CD4-positive, alpha-beta T cell treated with Interleukin-15 for 1 hour (primary cell): Measurements from ENCODE around the gene ALDH3B2.
A peak's percentile ranks its signal among the peaks of the same experiment; 100 is the strongest.
"Not testable (repeated sequence)": the region's sequence is repeated elsewhere in the genome, so short reads cannot be mapped to it uniquely, and the experiment has no call there.

Source experiments
- DNase-seq: peaks from one replicate; pipeline ENCODE4 v3.0.0-alpha.2; 2020

Gene ALDH3B2

DNA sequence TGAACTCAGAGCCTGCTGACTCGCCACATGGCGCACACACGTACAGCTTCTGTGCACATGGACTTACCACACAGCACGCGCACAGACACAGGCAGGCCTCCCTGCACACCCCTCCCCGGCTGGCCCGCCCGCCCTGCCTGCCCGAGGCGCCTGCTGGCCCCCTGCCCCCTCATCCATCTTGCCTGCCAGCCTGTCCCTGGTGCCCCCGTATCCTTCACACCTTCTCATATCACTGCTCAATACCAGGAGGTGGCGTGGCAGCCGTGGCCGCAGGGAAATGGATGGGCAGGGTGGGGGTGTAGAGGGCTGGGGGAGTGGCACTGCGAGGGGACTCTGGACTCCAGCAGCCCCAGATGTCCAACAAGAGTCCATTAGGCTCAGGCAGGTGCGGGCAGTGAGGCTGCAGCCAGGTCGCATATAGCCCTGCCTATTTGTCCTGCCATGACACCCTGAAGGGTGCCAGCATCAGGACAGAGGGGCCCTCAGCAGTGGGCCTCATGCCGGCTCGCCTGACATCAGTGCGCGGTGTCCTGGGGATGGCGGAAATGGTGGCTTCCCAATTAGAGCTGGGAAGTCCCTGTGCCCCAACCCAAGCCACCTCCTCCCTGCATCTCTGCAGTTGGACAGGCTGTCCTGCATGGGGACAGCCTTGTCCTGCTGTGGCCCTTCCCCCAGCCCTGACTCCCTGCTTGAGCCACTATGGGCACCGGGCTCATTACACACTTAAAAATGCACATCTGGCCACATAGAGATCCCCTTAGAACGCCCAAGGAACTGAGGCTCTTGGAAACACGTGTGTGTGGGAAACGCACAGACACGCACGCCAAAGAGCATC lies 32.9 kb downstream of the ALDH3B2 start:
- no peak for DNase-seq

- no peak for DNase-seq
Observed at GRCh38 chr11:67640758-67641337, 33.6 kb downstream of the ALDH3B2 start.

DNA sequence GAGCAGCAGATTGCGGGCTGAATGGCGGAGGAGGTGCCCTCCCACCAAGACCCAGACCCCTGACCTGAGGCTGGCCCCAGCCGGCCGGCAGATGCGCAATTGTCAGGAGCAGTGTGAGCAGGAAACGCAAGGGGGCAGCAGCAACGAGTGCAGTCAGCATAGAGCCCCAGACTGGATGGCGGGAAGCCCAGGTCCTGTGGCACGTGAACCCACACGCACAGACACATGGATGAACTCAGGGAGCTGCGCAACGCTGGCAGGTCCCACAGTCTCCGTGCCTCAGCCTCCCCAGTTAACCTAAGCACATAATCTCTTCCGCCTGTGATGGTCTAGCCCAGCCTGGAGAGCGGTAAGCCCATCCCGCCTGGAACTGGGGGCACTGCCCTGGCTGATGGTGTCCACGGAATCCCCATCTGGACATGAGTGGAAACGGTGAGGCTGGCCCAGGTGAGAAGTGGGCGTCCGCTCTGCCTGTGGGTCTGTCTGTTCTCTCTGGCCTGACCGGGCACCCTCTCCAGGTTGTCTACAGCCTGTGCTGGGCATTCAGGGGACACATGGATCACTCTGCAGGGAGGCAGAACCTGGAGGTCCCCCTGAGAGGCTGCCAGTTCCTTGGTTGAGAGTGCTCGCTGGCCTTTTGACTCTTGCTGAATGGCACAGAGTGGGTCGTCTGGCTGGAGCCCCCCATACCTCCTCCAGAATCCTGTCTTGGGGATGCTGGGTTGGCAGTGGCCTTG lies 34.2 kb downstream of the ALDH3B2 start:
- DNase-seq = peak; percentile 66

- DNase-seq = no peak
Observed at GRCh38 chr11:67639438-67639859, 35.0 kb downstream of the ALDH3B2 start, which contains the start of gene TBX10. TSS of gene TBX10 (minus strand) at chr11:67639763. CDS start at chr11:67639472, 291 bp downstream.

GRCh38 chr11:67638535-67639437 lies 35.6 kb downstream of the ALDH3B2 start:
- no peak for DNase-seq

GRCh38 chr11:67637441-67637840 lies 37.0 kb downstream of the ALDH3B2 start:
- DNase-seq = not testable (repeated sequence)

DNA sequence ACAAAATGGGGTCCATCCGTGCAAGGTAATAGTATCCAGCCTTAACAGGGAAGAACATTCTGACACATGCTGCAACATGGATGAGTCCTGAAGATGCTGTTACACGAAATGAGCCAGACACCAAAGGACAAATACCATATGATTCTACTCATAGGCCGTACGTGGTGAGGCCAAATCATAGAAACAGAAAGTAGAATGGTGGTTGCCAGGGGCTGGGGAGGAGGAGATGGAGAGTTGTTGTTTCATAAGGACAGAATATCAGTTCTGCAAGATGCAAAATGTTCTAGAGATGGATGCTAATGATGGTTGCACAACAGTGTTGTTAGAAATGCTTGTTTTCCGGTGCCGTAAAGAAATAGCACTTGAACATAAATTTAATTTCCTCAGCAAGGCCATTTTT lies 37.5 kb downstream of the ALDH3B2 start:
- DNase-seq = no peak

GRCh38 chr11:67635231-67635521 lies 39.2 kb downstream of the ALDH3B2 start:
- no peak for DNase-seq

DNA sequence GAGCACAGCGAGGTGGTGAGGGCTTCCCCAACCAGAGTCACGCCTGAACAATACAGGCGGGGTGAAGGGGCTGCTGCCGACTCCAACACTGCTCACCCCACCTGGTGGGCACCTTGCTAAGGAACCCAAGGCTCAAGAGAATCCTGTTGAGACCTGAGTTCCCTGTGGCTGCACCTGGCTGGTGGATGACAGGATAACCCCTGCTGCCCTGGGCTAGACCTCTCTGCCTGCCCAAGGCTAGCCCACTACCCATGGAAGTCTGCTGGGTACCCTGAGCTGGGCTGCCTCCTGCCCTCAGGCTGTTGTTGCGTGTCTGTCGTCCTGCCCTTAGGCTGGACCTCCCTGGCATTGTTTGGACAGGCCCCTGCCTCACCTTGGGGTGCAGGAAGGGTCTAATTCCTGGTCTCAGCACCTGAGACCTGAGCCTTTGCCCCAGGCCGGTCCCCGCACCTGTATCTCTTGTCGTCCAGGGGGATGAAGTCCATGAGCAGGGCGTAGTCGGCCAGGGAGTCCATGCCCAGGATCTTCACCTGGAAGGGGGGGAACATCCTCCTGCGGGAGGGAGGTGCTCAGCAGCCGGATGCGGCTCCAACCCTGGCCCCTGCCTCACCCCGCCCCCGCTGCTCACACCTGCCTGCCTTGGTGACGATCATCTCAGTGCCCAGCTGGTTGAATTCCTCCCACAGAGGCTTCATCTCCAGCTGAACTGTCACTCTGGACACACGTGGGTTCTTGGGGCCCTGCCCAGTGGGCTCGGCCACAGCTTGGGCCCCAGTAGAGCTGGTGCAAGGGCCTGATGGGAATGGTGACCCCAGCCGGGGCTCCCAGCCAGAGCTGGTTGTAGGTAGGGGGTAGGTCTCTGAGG lies 39.8 kb downstream of the ALDH3B2 start:
- DNase-seq = no peak

DNA sequence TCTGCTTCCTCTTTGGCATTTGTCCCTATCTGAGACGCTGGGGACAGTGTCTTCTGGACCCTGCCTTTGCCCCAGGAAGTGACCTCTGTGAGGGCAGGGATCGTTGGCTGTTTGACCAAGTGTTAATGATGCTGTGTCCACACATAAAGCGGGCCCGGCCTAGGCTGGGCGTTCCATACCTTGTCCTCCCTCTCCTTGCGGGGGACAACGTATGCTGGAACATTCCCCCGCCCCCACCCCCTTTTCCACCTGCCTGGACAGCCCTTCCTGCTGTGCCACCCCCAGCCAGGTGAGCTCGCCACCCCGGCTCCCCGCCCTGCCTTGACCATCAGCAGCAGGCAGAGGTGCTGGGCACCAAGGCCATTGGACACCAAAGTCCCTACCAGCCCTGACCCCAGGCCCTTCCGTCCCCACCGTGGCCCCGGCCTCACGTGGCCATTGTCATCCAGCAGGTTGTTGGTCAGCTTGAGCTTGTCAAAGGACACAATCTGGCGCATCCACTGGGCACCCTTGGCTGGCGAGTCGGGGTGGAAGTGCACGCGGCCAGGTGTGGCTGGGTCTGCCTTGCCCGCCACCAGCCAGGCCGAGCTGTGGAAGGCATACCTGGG lies 40.6 kb downstream of the ALDH3B2 start:
- no peak for DNase-seq

DNA sequence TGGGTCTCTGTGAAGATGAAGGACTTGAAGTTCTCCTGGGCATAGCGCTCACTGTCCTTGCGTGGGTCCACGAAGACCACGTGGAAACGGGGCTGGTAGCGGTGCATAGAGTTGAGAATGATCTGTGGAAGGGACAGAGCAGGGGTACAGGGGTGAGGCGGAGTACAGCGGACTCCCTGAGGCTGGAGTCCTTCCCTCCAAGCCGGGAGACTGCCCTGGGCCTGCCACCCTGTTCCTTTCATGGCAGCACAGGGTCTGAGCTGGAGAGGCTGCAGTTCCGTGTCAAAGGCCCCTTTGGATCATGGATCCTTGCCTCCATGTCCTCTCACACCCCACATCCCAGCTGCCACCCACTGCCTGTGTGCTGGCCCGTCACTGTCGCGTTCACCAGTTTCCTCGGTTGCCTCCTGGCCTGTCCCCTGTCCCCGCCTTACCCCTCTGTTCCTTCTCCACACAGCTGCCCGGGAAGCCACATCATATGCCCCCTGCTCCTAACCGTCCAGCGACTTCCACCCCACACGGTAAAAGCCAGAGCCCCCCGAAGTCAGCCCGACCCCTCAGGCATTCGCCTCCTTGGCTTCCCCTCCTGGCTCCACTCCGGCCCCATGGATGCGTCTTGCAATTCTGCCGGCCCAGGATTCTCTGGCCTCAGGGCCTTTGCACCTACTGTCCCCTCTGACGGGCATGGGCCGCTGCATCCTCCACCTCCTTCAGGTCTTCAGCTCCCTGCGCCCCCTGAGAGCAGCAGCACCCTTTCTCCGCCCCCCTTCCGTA lies 41.3 kb downstream of the ALDH3B2 start:
- DNase-seq = no peak

GRCh38 chr11:67632175-67632981 lies 42.0 kb downstream of the ALDH3B2 start:
- DNase-seq = no peak

DNA sequence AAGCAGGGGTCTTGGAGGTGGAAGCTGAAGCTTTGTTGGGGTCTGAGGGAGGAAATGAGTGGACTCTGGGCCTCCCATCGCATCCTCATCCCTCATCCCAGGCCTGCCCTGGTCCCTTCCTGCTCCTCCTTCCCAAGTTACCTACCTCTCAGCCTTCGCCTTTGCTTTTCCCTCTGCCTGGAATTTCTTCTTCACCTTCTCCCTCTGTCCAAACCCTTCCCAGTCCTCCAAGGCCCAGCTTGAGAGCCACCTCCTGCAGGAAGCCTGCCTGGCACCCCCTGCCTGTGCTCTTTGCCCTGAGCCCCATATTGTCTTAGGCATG lies 42.6 kb downstream of the ALDH3B2 start:
- no peak for DNase-seq

DNA sequence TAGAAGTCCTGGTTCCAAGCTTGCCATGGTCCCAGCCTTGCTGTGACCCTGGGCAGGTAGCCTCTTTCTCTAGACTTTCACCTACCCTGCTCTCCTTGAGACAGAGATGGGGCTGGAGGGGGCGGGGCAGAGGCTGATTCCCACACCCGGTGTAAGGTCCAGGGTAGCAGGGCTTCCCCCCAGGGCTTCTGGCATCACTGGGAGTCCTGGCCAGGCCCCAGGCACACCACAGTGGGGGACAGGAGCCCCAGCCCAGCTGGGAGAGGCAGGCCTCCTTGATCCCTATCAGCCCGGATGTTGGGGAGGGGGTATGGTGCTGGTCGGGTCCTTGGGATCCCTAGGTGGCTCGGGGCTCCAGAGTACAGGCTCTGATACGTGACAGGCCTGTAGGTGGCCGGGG lies 43.0 kb downstream of the ALDH3B2 start:
- DNase-seq = no peak

DNA sequence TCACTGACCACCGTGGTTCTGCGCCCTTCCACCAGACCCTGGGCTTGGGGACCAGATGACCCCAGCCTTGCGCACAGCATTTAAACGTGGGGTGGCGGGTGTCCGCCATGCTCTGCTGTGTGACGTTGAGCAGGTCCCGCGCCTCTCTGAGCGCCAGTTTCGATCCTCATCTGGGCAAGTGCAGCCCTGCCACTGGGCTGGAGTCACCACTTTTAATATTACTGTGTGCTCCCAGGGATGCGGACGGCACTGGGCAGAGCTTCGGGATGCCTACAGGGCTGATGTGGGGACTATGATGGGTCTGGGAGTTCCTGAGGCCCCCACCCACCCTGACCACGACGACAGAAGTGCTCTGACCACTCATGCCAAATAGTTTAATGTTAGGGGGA lies 43.5 kb downstream of the ALDH3B2 start:
- no peak for DNase-seq

- peak; percentile 97 for DNase-seq
Observed at GRCh38 chr11:67630228-67630942, 44.0 kb downstream of the ALDH3B2 start.

DNA sequence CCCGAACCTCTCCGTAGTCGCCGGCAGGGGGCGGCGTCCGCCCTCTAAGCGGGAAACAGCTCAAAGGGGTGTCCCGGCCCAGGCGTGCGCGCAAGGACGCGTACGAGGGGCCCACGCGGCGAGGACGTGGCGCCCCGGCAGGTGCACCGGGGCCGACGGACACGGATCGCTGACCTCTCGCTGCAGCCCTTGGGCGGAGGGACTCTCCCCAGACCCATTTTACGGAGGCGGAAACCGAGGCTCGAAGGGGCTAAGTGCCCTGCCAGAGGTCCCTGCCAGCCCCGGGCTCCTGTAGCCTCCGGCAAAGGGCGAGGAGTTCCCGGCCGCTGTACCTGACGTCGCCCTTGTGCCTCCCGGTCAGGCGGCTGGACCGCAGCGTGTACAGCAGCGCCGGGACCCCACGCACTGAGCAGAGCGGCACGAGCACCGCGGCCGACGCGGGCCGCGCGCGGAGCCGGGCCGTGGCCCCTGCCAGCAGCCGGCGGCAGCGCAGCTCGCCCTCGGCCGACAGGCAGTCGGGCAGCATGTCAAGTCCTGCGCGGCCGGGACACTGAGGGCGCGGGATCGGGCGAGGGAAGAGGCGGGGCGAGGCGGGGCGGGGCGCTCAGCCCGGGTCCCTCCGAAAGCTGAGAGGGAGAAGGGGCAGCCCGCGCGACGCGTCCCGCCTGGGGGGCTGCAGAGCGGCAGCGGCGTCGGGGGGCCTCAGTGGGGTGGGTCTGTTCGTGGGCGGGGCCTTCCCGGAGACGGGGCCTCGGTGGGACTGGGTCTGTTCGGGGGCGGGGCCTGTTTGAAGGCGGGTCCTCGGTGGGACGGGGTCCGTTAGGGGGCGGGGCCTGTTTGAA lies 44.8 kb downstream of the ALDH3B2 start, which contains the start of gene NUDT8:
NUDT8 (minus strand) TSS at position 552 of the 842 bp plus-strand sequence; CDS start at position 526, 26 bp downstream.
- DNase-seq = peak; percentile 89
